HepG2 (cell line): ENCODE measurements around the gene IBA57. TPM values are rescaled to one million over a fixed set of nuclear protein-coding genes. Genes with fewer than 3 reads are reported as not detected.
A peak's percentile ranks its signal among the peaks of the same experiment; 100 is the strongest.

Source experiments
- ATF4 ChIP-seq, 2 experiments: fragments of 450-650 bp in 1 of 2; sonication (generic) in 1 of 2; formaldehyde crosslinking; IDR thresholded peaks; 2 replicates each; pipeline versions ENCODE4 v1.5.0 to v1.8.0; 2020 to 2022; ENCODE audit warnings: mild to moderate bottlenecking in 1 of 2, missing genetic modification reagents in 1 of 2
- BRCA1 ChIP-seq: sonication (generic); formaldehyde crosslinking; IDR thresholded peaks from 2 replicates; pipeline ENCODE4 v1.4.0; 2020; ENCODE audit warnings: missing genetic modification reagents
- CEBPZ ChIP-seq: IDR thresholded peaks from 2 replicates; pipeline ENCODE4 v1.6.1; 2012; ENCODE audit warnings: low read length, improper control_type of control experiment
- ETS1 ChIP-seq: sonication (generic); formaldehyde crosslinking; IDR thresholded peaks from 2 replicates; pipeline ENCODE4 v1.4.0; 2020; ENCODE audit warnings: missing genetic modification reagents
- HMG20B ChIP-seq: conservative IDR thresholded peaks from 2 replicates; pipeline ENCODE4 v1.6.1; 2016; ENCODE audit warnings: missing genetic modification reagents, missing compliant biosample characterization
- JARID2 ChIP-seq: sonication (generic); formaldehyde crosslinking; IDR thresholded peaks from 2 replicates; pipeline ENCODE4 v1.8.1; 2023; ENCODE audit warnings: missing genetic modification reagents, inconsistent platforms; ENCODE audit not compliant: insufficient replicate concordance
- MXD4 ChIP-seq: IDR thresholded peaks from 2 replicates; pipeline ENCODE4 v1.6.1; 2016; ENCODE audit warnings: mild to moderate bottlenecking, missing biosample characterization, missing genetic modification reagents
- NFIC ChIP-seq: IDR thresholded peaks from 2 replicates; pipeline ENCODE4 v1.6.1; 2012; ENCODE audit warnings: mild to moderate bottlenecking, low read length, inconsistent platforms
- REXO4 ChIP-seq: sonication (generic); formaldehyde crosslinking; IDR thresholded peaks from 2 replicates; pipeline ENCODE4 v1.8.0; 2022; ENCODE audit warnings: missing genetic modification reagents, mild to moderate bottlenecking, borderline replicate concordance
- SMAD9 ChIP-seq: sonication (generic); formaldehyde crosslinking; IDR thresholded peaks from 2 replicates; pipeline ENCODE4 v1.5.1; 2020; ENCODE audit warnings: mild to moderate bottlenecking, missing genetic modification reagents
- SYNCRIP ChIP-seq: fragments of 200-400 bp; formaldehyde crosslinking; IDR thresholded peaks from 2 replicates; pipeline ENCODE4 v1.6.1; 2018; ENCODE audit warnings: mild to moderate bottlenecking, low read depth, low read length; ENCODE audit not compliant: insufficient read depth
- TFE3 ChIP-seq: IDR thresholded peaks from 2 replicates; pipeline ENCODE4 v1.6.1; 2016
- ZMYM2 ChIP-seq: sonication (generic); formaldehyde crosslinking; IDR thresholded peaks from 2 replicates; pipeline ENCODE4 v1.8.0; 2022; ENCODE audit warnings: mild to moderate bottlenecking, missing genetic modification reagents
- ZNF343 ChIP-seq: sonication (generic); formaldehyde crosslinking; IDR thresholded peaks from 2 replicates; pipeline ENCODE4 v1.4.0; 2020; ENCODE audit warnings: mild to moderate bottlenecking, missing genetic modification reagents
- ZNF354B ChIP-seq: sonication (generic); formaldehyde crosslinking; IDR thresholded peaks from 2 replicates; pipeline ENCODE4 v1.8.0; 2022; ENCODE audit warnings: mild to moderate bottlenecking, missing genetic modification reagents
- ZNF570 ChIP-seq: sonication (generic); formaldehyde crosslinking; IDR thresholded peaks from 2 replicates; pipeline ENCODE4 v1.4.0; 2020; ENCODE audit warnings: mild to moderate bottlenecking, missing genetic modification reagents, borderline replicate concordance
- ZNF607 ChIP-seq: sonication (generic); formaldehyde crosslinking; IDR thresholded peaks from 2 replicates; pipeline ENCODE4 v1.5.1; 2020; ENCODE audit warnings: missing genetic modification reagents, mild to moderate bottlenecking, borderline replicate concordance
- ZNF639 ChIP-seq: conservative IDR thresholded peaks from 2 replicates; pipeline ENCODE4 v1.6.1; 2018; ENCODE audit warnings: missing genetic modification reagents
- ZNF784 ChIP-seq: sonication (generic); formaldehyde crosslinking; IDR thresholded peaks from 2 replicates; pipeline ENCODE4 v1.5.1; 2020; ENCODE audit warnings: missing genetic modification reagents, mild to moderate bottlenecking, borderline replicate concordance
- polyA plus RNA-seq, 8 experiments: library from polyadenylated mRNA; depleted of rRNA in 3 of 8; stranded (reverse) in 7 of 8; unstranded in 1 of 8; fragments of >200 nt; fragmentation: Illumina TruSeq in 4 of 8; extraction: Trizol in 4 of 8; gene quantifications; 2 replicates each; pipeline versions ENCODE4 v1.2.1 to v1.2.3, GENCODE V29; 2011 to 2016; ENCODE audit warnings: low read depth in 4 of 8, missing spikeins in 1 of 8, mixed read lengths in 1 of 8; ENCODE audit not compliant: insufficient read depth in 1 of 8
- total RNA-seq, 5 experiments: library from RNA; depleted of rRNA; stranded (reverse); fragments of >200 nt; fragmentation: Illumina TruSeq; extraction: Trizol; gene quantifications; 2 replicates each; pipeline ENCODE4 v1.2.3, GENCODE V29; 2016; ENCODE audit warnings: low read depth in 1 of 5

The IBA57 gene
- total and polyA plus RNA-seq, 2 of the 13 experiments (the other 11 are each of a cell fraction or from before 2014, with no cell fraction given) = 2.3 to 10.2 TPM

GRCh38 chr1:228166170-228166936 lies 749 bp downstream of the IBA57 start (continued):
- 0 out of 2 replicates have a peak, but pooled peaks have one; percentile 42 for TF ChIP-seq ZNF354B
- TF ChIP-seq ZNF570 (CRISPR knock-in tag) = no peak
- 0 out of 2 replicates have a peak, but pooled peaks have one; percentile 25 for TF ChIP-seq MXD4 (CRISPR knock-in tag)
- TF ChIP-seq ZMYM2 (CRISPR knock-in tag) = no peak
- peak in 1 of 2 experiments; percentile 53; a peak in 1 of 4 replicates for TF ChIP-seq ATF4 (CRISPR knock-in tag; IDR thresholded peaks at IDR 0.05)
- no peak for TF ChIP-seq ZNF784 (CRISPR knock-in tag)
- TF ChIP-seq CEBPZ = no peak
- TF ChIP-seq ZNF607 = 0 out of 2 replicates have a peak, but pooled peaks have one; percentile 24
- TF ChIP-seq NFIC = no peak
- TF ChIP-seq TFE3 (CRISPR knock-in tag) = 0 out of 2 replicates have a peak, but pooled peaks have one; percentile 4
- no peak for TF ChIP-seq SMAD9 (CRISPR knock-in tag)
- TF ChIP-seq HMG20B (CRISPR knock-in tag) = no peak
- no peak for TF ChIP-seq ZNF343
- TF ChIP-seq BRCA1 = no peak
- TF ChIP-seq JARID2 (CRISPR knock-in tag) = no peak
- no peak for TF ChIP-seq SYNCRIP
- no peak for TF ChIP-seq ETS1 (CRISPR knock-in tag)
- TF ChIP-seq REXO4 = no peak
- TF ChIP-seq ZNF639 = no peak; the same call in 1 of the 2 replicates
